ENCODE data around the gene NDST4. TPM values are rescaled to one million over a fixed set of nuclear protein-coding genes. Genes with fewer than 3 reads are reported as not detected.

Gene NDST4
- polyA plus RNA-seq, 2 of the 4 experiments (the other 2 are of a cell fraction), result 0.04 TPM; not detected in 1

DNA sequence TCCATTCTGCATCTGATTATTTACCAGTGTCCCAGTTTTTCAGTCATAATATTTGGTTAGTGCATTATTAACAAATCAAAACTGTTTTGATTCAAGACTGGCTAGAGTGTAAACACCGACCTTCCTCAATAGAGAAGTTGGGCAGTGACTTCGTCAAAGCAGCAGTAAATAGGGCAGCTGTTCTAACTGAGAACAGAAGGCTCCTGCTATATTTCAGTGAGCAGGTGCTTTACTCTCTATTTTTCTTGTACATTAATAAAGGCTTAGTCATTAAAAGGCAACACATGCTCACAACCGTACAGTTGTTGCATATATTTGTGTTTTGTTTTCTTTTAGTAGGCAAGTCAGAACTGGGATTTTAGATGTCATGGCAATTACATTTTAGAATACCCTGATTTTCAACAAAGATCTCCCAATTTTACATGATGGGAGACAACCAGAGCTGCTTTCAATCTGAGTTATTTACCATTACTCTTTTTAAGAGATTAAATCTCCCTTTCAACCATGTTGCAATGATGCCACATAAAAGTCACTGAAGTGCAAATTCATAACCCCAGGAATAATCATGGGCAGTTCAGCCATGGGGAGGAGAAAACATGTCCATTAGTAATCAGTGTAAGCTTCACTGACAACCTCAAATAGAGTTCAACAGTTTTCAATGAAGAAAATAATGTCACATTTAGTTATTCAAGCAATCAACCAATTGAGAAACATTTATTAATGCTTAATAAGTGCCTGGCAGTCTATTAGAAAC lies 233.3 kb downstream of the NDST4 start:
- no peaks in the 10 kb centered on the region for H3K9me3 ChIP-seq
- H3K4me2 ChIP-seq, result no peak overlapping the region
- no peak for DNase-seq (ENCODE audit: low read depth in 1 of 2, low spot score in 1 of 2)
- no peaks in the 10 kb centered on the region for H3K4me1 ChIP-seq
- CTCF ChIA-PET, result no interaction called here
- POLR2A ChIA-PET, result no interaction called here
- ATAC-seq, result no peak
- 9% methylated on average over 3 of the region's 3 CpGs for WGBS (ENCODE audit: missing lambda C conversion rate)
- no peak overlapping the region for H3K27ac ChIP-seq
- FAIRE-seq, result no peak
- TF ChIP-seq HOXB13 (CRISPR knock-in tag; IDR thresholded peaks at IDR 0.05; ENCODE audit: low read depth), result no peak
- no peak overlapping the region for H3K4me3 ChIP-seq

DNA sequence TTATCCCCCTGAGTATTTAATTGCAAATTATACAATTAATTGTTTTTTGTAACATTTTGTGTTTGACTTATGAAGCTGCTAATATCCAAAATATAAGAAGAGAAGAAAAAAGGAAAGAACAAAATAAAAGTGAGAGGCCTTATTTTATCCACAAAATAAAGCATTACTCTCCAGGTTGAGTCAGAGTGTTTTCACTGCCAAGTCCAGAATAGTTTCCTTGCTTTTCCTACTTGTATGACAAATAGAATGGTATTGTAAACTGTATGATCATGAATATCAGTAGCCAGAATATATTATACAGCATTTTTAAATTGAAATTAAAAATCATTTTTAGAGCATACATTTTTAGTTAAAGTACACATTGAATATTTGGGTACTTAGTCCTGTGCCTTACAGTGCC lies 237.8 kb downstream of the NDST4 start:
- Histone ChIP-seq H3K4me1 (no peaks in the 10 kb centered on the region), H3K27ac (no peak overlapping the region), H3K9me3 (no peaks in the 10 kb centered on the region), H3K4me3 (no peak overlapping the region), H3K4me2 (no peak overlapping the region)
- ChIA-PET CTCF (no interaction called here), POLR2A (no interaction called here)
- FAIRE-seq (no peak), ATAC-seq (no peak), DNase-seq (ENCODE audit: low read depth in 1 of 2, low spot score in 1 of 2) (no peak)
- TF ChIP-seq KDM1A (IDR thresholded peaks at IDR 0.05; ENCODE audit: low read depth), result no peak
- TF ChIP-seq POLR2AphosphoS2 (conservative IDR thresholded peaks at IDR 0.05; ENCODE audit: low read length), result no peak
- no peak for TF ChIP-seq RAD21 (conservative IDR thresholded peaks at IDR 0.05 in 1 of 2, IDR thresholded peaks at IDR 0.05 in 1 of 2)
- no peak for TF ChIP-seq TFCP2L1 (CRISPR knock-in tag; IDR thresholded peaks at IDR 0.05)
- no peak for TF ChIP-seq NFE2L2 (conservative IDR thresholded peaks at IDR 0.05; ENCODE audit: low read length)
- no peak for TF ChIP-seq HEYL (CRISPR knock-in tag; IDR thresholded peaks at IDR 0.05)
- TF ChIP-seq, protein P1, sequence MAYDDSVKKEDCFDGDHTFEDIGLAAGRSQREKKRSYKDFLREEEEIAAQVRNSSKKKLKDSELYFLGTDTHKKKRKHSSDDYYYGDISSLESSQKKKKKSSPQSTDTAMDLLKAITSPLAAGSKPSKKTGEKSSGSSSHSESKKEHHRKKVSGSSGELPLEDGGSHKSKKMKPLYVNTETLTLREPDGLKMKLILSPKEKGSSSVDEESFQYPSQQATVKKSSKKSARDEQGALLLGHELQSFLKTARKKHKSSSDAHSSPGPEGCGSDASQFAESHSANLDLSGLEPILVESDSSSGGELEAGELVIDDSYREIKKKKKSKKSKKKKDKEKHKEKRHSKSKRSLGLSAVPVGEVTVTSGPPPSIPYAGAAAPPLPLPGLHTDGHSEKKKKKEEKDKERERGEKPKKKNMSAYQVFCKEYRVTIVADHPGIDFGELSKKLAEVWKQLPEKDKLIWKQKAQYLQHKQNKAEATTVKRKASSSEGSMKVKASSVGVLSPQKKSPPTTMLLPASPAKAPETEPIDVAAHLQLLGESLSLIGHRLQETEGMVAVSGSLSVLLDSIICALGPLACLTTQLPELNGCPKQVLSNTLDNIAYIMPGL (CRISPR knock-in tag; IDR thresholded peaks at IDR 0.05; ENCODE audit: borderline replicate concordance), result no peak
- TF ChIP-seq, protein P2, sequence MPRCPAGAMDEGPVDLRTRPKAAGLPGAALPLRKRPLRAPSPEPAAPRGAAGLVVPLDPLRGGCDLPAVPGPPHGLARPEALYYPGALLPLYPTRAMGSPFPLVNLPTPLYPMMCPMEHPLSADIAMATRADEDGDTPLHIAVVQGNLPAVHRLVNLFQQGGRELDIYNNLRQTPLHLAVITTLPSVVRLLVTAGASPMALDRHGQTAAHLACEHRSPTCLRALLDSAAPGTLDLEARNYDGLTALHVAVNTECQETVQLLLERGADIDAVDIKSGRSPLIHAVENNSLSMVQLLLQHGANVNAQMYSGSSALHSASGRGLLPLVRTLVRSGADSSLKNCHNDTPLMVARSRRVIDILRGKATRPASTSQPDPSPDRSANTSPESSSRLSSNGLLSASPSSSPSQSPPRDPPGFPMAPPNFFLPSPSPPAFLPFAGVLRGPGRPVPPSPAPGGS (IDR thresholded peaks at IDR 0.05), result no peak
- no peak for TF ChIP-seq KDM5A (IDR thresholded peaks at IDR 0.05)
- TF ChIP-seq CBX8 (IDR thresholded peaks at IDR 0.05), result no peak
- TF ChIP-seq RCOR1 (IDR thresholded peaks at IDR 0.05; ENCODE audit: low read depth, low read length), result no peak
- TF ChIP-seq TP53 (CRISPR knock-in tag; IDR thresholded peaks at IDR 0.05), result no peak
- no peak for TF ChIP-seq MAZ (IDR thresholded peaks at IDR 0.05; ENCODE audit: borderline replicate concordance, low read depth, low read length)
- no peak for TF ChIP-seq MYC (IDR thresholded peaks at IDR 0.05; ENCODE audit: borderline replicate concordance, low read length)
- no peak for TF ChIP-seq HOXA7 (CRISPR knock-in tag; IDR thresholded peaks at IDR 0.05)
- TF ChIP-seq JUN (IDR thresholded peaks at IDR 0.05), result no peak
- TF ChIP-seq, protein P3, sequence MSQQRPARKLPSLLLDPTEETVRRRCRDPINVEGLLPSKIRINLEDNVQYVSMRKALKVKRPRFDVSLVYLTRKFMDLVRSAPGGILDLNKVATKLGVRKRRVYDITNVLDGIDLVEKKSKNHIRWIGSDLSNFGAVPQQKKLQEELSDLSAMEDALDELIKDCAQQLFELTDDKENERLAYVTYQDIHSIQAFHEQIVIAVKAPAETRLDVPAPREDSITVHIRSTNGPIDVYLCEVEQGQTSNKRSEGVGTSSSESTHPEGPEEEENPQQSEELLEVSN (IDR thresholded peaks at IDR 0.05; ENCODE audit: borderline replicate concordance, low read depth), result no peak
- TF ChIP-seq, protein P4, sequence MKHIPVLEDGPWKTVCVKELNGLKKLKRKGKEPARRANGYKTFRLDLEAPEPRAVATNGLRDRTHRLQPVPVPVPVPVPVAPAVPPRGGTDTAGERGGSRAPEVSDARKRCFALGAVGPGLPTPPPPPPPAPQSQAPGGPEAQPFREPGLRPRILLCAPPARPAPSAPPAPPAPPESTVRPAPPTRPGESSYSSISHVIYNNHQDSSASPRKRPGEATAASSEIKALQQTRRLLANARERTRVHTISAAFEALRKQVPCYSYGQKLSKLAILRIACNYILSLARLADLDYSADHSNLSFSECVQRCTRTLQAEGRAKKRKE (CRISPR knock-in tag; IDR thresholded peaks at IDR 0.05; ENCODE audit: low read depth), result no peak

DNA sequence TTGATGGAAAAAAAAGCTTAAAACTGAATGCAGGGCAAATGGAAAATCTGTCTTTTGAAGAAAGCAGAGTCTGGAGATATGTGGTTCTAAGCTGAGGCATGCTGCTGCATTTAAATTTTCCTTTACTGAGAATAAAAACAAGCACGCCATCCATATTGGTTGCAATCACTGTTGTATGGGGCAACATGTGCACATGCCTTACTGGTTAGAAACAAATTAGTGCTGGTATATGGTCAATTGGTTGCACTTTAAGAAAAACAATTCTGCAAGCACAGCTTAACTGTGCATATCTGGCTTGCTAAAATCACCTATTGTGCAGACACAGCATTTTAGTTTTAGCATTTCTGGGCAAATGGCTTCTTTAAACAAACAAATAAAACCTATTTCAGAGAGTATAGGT lies 239.1 kb downstream of the NDST4 start:
- TF ChIP-seq MAFK (IDR thresholded peaks at IDR 0.05; ENCODE audit: partially characterized antibody) (peak; percentile 2), EP300 (IDR thresholded peaks at IDR 0.05) (no peak)
- 30% methylated on average over 1 of the region's 1 CpG for WGBS (ENCODE audit: missing lambda C conversion rate)
- H3K4me2 ChIP-seq, result no peak overlapping the region
- H3K27ac ChIP-seq, result no peak overlapping the region
- DNase-seq (ENCODE audit: low read depth in 1 of 2, low spot score in 1 of 2) (no peak), ATAC-seq (no peak), FAIRE-seq (no peak)
- POLR2A ChIA-PET, result no interaction called here
- H3K4me3 ChIP-seq, result no peak overlapping the region
- H3K4me1 ChIP-seq, result no peaks in the 10 kb centered on the region
- no peaks in the 10 kb centered on the region for H3K9me3 ChIP-seq
- CTCF ChIA-PET, result no interaction called here
